GM18498 (cell line): Measurements from ENCODE around the gene NDUFA13.
"Not testable (repeated sequence)": the region's sequence is repeated elsewhere in the genome, so short reads cannot be mapped to it uniquely, and the experiment has no call there.

Experiments
- ATAC-seq: cut with Tn5 transposase; IDR thresholded peaks from one replicate; pipeline ENCODE4 v1.9.1; 2021; ENCODE audit warnings: mild to moderate bottlenecking, moderate library complexity; ENCODE audit not compliant: unreplicated experiment

Gene NDUFA13

DNA sequence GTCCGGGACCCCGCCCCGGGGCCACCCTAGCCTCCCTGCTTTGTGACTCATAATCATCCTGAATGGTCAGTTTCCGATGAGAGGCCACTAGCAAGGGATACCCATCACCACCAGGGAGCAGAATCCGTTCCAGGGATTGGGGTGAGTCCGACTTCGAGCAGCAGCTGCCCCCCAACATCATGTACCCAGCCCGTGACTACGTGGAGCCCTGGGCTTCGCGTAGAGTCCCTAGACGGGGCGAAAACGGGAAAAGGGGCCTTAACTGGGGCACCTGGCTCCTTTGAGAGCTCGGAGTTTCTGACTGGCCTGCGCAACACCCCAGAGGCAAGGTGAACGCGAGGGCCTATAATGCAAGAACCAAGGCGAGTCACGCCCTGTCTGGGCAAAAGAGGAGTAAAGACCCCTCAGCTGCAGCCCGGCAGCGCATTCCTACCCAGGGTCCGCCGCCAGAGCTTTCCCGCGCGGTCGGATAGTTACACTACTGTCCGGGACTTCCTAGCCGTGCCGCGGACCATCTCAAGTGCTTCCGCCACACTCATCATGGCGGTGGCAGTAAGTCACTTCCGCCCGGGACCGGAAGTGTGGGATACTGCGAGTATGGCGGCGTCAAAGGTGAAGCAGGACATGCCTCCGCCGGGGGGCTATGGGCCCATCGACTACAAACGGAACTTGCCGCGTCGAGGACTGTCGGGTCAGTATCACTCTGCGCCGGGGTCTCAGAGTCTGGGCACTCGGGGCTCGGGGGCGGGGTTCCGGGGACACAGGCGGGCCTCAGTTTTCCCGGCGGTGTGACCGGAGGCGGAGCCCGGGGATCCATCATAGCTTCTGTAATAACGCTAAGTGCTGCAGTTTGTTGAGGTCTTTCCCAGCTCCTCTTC, at the start of gene NDUFA13:
Gene NDUFA13, plus strand, starts transcription at position 584 of the 878 bp plus-strand sequence. Its CDS starts 14 bp downstream, at position 598.
- peak; percentile 88 for ATAC-seq

- ATAC-seq = no peak
Measured at GRCh38 chr19:19468424-19469050, 47.5 kb upstream of the NDUFA13 start.

DNA sequence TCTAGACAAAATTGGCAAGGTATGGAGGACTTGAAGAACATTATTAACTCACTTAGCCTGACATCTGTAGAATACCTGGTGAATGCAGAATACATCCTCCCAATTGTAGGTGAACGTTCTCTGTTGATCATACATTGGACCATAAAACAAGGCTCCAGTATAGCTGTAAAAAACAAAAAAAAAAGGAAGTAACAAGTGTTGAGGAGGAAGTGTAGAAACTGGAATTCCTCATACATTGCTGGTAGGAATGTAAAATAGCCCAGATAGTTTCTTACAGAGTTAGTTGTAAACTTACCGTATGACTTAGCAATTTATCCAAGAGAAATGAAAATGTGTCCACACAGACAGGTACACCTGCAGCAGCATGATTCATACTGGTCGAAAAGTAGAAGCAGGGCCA, 45.4 kb upstream of the NDUFA13 start:
- ATAC-seq = no peak

GRCh38 chr19:19471682-19472081, 44.3 kb upstream of the NDUFA13 start:
- ATAC-seq = no peak

GRCh38 chr19:19472106-19472505, 43.9 kb upstream of the NDUFA13 start:
- not testable (repeated sequence) for ATAC-seq

DNA sequence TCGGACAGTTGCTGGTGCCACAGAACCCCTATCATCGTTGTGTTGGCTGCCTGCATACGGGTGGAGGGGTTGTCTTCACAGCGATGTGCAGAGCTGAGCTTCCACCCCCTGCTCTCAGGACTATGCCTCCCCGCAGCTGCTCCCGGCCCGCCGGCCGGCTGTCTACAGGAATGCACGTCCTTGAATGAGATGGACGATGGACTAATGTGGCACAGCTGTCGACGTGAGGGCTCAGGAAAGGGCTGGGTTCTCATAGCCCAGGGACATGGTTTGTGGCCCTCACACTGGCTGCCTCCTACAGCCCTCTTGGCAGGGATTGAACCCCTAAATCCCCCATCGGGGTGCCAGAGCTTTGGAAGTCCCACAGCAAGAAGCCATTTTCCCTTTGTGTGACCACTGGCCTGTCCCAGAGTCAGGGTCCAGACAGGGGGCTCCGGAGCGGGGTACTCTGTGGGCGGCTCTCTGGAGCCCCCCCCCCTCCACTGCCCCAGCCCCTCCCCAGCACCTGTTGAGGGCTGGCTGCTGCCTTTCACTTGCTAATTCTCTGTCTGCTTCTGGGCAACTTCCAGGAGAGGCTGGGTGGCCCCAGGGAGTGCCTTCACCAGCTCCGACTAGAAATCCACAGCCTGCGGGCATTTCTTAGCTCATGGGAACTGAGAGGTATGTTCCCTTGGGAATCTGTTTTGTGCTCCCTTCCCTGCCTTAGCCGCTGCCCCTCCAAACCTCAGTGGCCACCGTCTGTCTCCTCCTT, 40.8 kb upstream of the NDUFA13 start:
- no peak for ATAC-seq

GRCh38 chr19:19475849-19476828, 39.9 kb upstream of the NDUFA13 start:
- ATAC-seq = no peak

- no peak for ATAC-seq
Measured at GRCh38 chr19:19477705-19478383, 38.2 kb upstream of the NDUFA13 start.

DNA sequence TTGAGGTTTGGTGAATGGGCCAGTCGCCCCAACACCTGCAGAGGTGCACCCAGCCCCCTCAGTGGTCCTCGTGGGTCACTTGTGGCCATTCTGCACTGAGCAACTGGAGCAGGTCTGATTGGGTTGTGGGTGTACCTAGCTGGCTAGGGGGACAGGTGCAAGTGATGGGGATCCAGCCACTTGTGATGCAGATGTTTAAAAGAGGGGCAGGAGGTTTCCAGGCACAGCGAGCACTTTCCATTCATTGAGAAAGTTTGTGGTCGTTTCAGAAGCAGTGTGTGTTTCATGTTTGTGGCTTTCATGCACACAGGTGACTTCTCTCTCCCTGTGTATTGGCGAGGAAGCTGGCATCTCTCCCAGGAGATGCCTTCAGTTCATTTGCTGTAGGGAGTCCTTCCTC, 35.3 kb upstream of the NDUFA13 start:
- ATAC-seq = no peak

- no peak for ATAC-seq
Measured at GRCh38 chr19:19482809-19483596, 33.0 kb upstream of the NDUFA13 start.

GRCh38 chr19:19485161-19485997, 30.6 kb upstream of the NDUFA13 start:
- ATAC-seq = no peak

- ATAC-seq = no peak
Measured at GRCh38 chr19:19485998-19486290, 30.1 kb upstream of the NDUFA13 start.

GRCh38 chr19:19486343-19487076, 29.5 kb upstream of the NDUFA13 start:
- ATAC-seq = no peak

- no peak for ATAC-seq
Measured at GRCh38 chr19:19487077-19487949, 28.7 kb upstream of the NDUFA13 start.

GRCh38 chr19:19487950-19488874, 27.8 kb upstream of the NDUFA13 start:
- no peak for ATAC-seq
